K562 (cell line): Measurements from ENCODE around the gene LPIN1. TPM values are rescaled to one million over a fixed set of nuclear protein-coding genes. Genes with fewer than 3 reads are reported as not detected.
A peak's percentile ranks its signal among the peaks of the same experiment; 100 is the strongest.

Experiments
- ATAC-seq: fragments of 200-7000 bp; cut with Tn5 transposase; 3 replicates; pipeline ENCODE4 v1.9.1; 2020; ENCODE audit warnings: moderate library complexity
- BruUV-seq: library from RNA; stranded (reverse); fragments of 400-500 nt; replicated peaks from 2 replicates; lab custom pipeline; 2021; lab: Mats Ljungman, UMichigan
- CTCF ChIA-PET: fragments of 300-600 bp; formaldehyde crosslinking; extraction: SDS; loops from one replicate; lab custom pipeline; 2021; ENCODE audit warnings: low intra/inter-chr PET ratio; lab: Yijun Ruan, JAX
- POLR2A ChIA-PET: fragments of 300-600, 350-650 bp; sonication (Branson Sonifier 250); formaldehyde crosslinking; extraction: SDS; loops from one replicate; lab custom pipeline; 2021; ENCODE audit warnings: antibody characterized with exemption, inconsistent platforms; lab: Yijun Ruan, JAX
- DNase-seq, 4 experiments: peaks; one replicate each; pipeline versions ENCODE4 v3.0.0 to v3.0.0-alpha.2; 2011 to 2018; ENCODE audit warnings: low spot score in 3 of 4, mixed read lengths in 3 of 4; ENCODE audit errors: extremely low read depth in 1 of 4
- FAIRE-seq: peaks from 2 replicates; lab custom pipeline; 2011; peaks lifted over from hg19 to GRCh38; lab: Jason Lieb, UNC
- H2AFZ ChIP-seq: 2 replicates; pipeline ENCODE4 v1.6.0; 2011; ENCODE audit warnings: low read depth, low read length, control low read depth, inconsistent platforms
- H3K27ac ChIP-seq: fragments of 200-600 bp; 3 replicates; pipeline ENCODE4 v1.8.0; 2011; ENCODE audit warnings: low read depth, mild to moderate bottlenecking, control low read depth, inconsistent platforms, low read length, moderate library complexity, mixed read lengths; ENCODE audit errors: extremely low read depth
- H3K27me3 ChIP-seq, 2 experiments: fragments of 300-600 bp in 1 of 2; 2 replicates in 1 of 2; 3 replicates in 1 of 2; pipeline versions ENCODE4 v1.6.0 to v1.8.0; 2011; ENCODE audit warnings: inconsistent platforms in 2 of 2, low read length in 2 of 2, mild to moderate bottlenecking in 1 of 2, mixed read lengths in 1 of 2, moderate library complexity in 1 of 2; ENCODE audit not compliant: control insufficient read depth in 2 of 2, insufficient read depth in 2 of 2
- H3K36me3 ChIP-seq: fragments of 300-600 bp; 3 replicates; pipeline ENCODE4 v1.8.0; 2011; ENCODE audit warnings: mild to moderate bottlenecking, low read length, inconsistent platforms; ENCODE audit not compliant: control insufficient read depth, insufficient read depth
- H3K4me1 ChIP-seq, 2 experiments: fragments of 200-600 bp in 1 of 2; replicated peaks in 1 of 2; 2 replicates in 1 of 2; 3 replicates in 1 of 2; pipeline versions ENCODE4 v1.5.1 to v1.8.0; 2011; ENCODE audit warnings: inconsistent platforms in 2 of 2, low read length in 2 of 2, mild to moderate bottlenecking in 1 of 2, mixed read lengths in 1 of 2, moderate library complexity in 1 of 2; ENCODE audit not compliant: control insufficient read depth in 2 of 2, insufficient read depth in 2 of 2
- H3K4me2 ChIP-seq: 2 replicates; pipeline ENCODE4 v1.6.1; 2011; ENCODE audit warnings: low read length, control low read depth, inconsistent platforms, mixed read lengths; ENCODE audit not compliant: insufficient read depth
- H3K4me3 ChIP-seq: fragments of 200-600 bp; sonication (generic), shearing (Covaris generic); 2 replicates; pipeline ENCODE4 v1.5.1; 2016; ENCODE audit warnings: control low read depth, inconsistent platforms
- H3K79me2 ChIP-seq: fragments of 200-600 bp; 3 replicates; pipeline ENCODE4 v1.8.0; 2011; ENCODE audit warnings: low read length, inconsistent platforms; ENCODE audit not compliant: control insufficient read depth, insufficient read depth
- H3K9ac ChIP-seq, 2 experiments: 2 replicates each; pipeline versions ENCODE4 v1.6.0 to v1.6.1; 2011; ENCODE audit warnings: low read depth in 2 of 2, low read length in 2 of 2, control low read depth in 1 of 2, inconsistent platforms in 1 of 2, mild to moderate bottlenecking in 1 of 2, mixed read lengths in 1 of 2; ENCODE audit not compliant: insufficient read depth in 1 of 2
- H3K9me1 ChIP-seq: one replicate; pipeline ENCODE4 v1.6.0; 2011; ENCODE audit warnings: inconsistent platforms, mild to moderate bottlenecking, low read length, moderate library complexity; ENCODE audit not compliant: control insufficient read depth, insufficient read depth
- H3K9me3 ChIP-seq: replicated peaks from 2 replicates; pipeline ENCODE4 v1.5.1; 2011; ENCODE audit warnings: low read depth, low read length, inconsistent platforms; ENCODE audit not compliant: control insufficient read depth, insufficient read depth
- H4K20me1 ChIP-seq: replicated peaks from 2 replicates; pipeline ENCODE4 v1.6.1; 2011; ENCODE audit warnings: low read length, inconsistent platforms, mixed read lengths; ENCODE audit not compliant: control insufficient read depth, insufficient read depth
- ATF1 ChIP-seq, 2 experiments: fragments of 450-650 bp in 1 of 2; IDR thresholded peaks; 2 replicates each; pipeline ENCODE4 v1.6.1; 2016; ENCODE audit warnings: missing compliant biosample characterization in 1 of 2, missing genetic modification characterization in 1 of 2
- BMI1 ChIP-seq: fragments of 150-350 bp; IDR thresholded peaks from 2 replicates; pipeline ENCODE4 v1.6.1; 2014; ENCODE audit warnings: low read length
- CREB3L1 ChIP-seq: fragments of 450-650 bp; IDR thresholded peaks from 2 replicates; pipeline ENCODE4 v1.6.1; 2014; ENCODE audit warnings: low read depth, mild to moderate bottlenecking, moderate library complexity, borderline replicate concordance
- CREB5 ChIP-seq: fragments of 250-450 bp; sonication (Bioruptor Pico); IDR thresholded peaks from 2 replicates; pipeline ENCODE4 v1.5.0; 2020; ENCODE audit warnings: mild to moderate bottlenecking
- ELF2 ChIP-seq: fragments of 250-450 bp; sonication (Bioruptor Pico); IDR thresholded peaks from 2 replicates; pipeline ENCODE4 v1.5.0; 2021; ENCODE audit warnings: mild to moderate bottlenecking
- HDAC8 ChIP-seq: fragments of 450-650 bp; IDR thresholded peaks from 2 replicates; pipeline ENCODE4 v1.6.1; 2016; ENCODE audit warnings: mild to moderate bottlenecking, missing genetic modification characterization, moderate library complexity, missing compliant biosample characterization
- HMG20A ChIP-seq: fragments of 450-650 bp; formaldehyde crosslinking; conservative IDR thresholded peaks from 2 replicates; pipeline ENCODE4 v1.4.0; 2020; ENCODE audit warnings: mild to moderate bottlenecking, mixed read lengths
- HNRNPK ChIP-seq: fragments of 200-400 bp; formaldehyde crosslinking; IDR thresholded peaks from one replicate; pipeline ENCODE4 v1.6.1; 2018; ENCODE audit warnings: mild to moderate bottlenecking, low read depth, low read length; ENCODE audit not compliant: poor library complexity, severe bottlenecking
- IRF9 ChIP-seq: fragments of 450-650 bp; IDR thresholded peaks from 2 replicates; pipeline ENCODE4 v1.6.1; 2016; ENCODE audit warnings: missing biosample characterization, missing genetic modification characterization
- NFRKB ChIP-seq: fragments of 450-650 bp; IDR thresholded peaks from 2 replicates; pipeline ENCODE4 v1.6.1; 2016; ENCODE audit warnings: low read depth
- SMARCA4 ChIP-seq: fragments of 450-650 bp; IDR thresholded peaks from 2 replicates; pipeline ENCODE4 v1.6.1; 2016
- SMARCC2 ChIP-seq: fragments of 450-650 bp; IDR thresholded peaks from 2 replicates; pipeline ENCODE4 v1.6.1; 2017; ENCODE audit warnings: antibody characterized with exemption, moderate library complexity, mild to moderate bottlenecking, low read depth
- SMARCE1 ChIP-seq: fragments of 450-650 bp; IDR thresholded peaks from 2 replicates; pipeline ENCODE4 v1.7.1; 2016; ENCODE audit warnings: mild to moderate bottlenecking
- SPI1 ChIP-seq: IDR thresholded peaks from 2 replicates; pipeline ENCODE4 v1.6.1; 2011; ENCODE audit warnings: low read depth, low read length, control low read depth, borderline replicate concordance
- TARDBP ChIP-seq: fragments of 450-650 bp; IDR thresholded peaks from 2 replicates; pipeline ENCODE4 v1.6.1; 2016
- ZNF184 ChIP-seq: sonication (generic); formaldehyde crosslinking; IDR thresholded peaks from 2 replicates; pipeline ENCODE4 v1.5.0; 2020; ENCODE audit warnings: missing genetic modification reagents
- ZNF263 ChIP-seq: sonication (generic); formaldehyde crosslinking; IDR thresholded peaks from 2 replicates; pipeline ENCODE4 v1.8.0; 2022; ENCODE audit warnings: mild to moderate bottlenecking, missing genetic modification reagents, borderline replicate concordance
- ZNF445 ChIP-seq: fragments of 250-450 bp; sonication (Bioruptor Pico); IDR thresholded peaks from 2 replicates; pipeline ENCODE4 v1.4.0; 2020; ENCODE audit warnings: low read depth, mild to moderate bottlenecking, moderate library complexity
- ZNF668 ChIP-seq: fragments of 250-450 bp; sonication (Bioruptor Pico); IDR thresholded peaks from 2 replicates; pipeline ENCODE4 v1.8.0; 2022; ENCODE audit warnings: mild to moderate bottlenecking, inconsistent platforms
- WGBS: fragments of 100-300 bp; shearing (Covaris generic); methylation state at CpG from one replicate; pipeline ENCODE4 v1.1.6; 2016; ENCODE audit warnings: low coverage, mixed read lengths; ENCODE audit not compliant: insufficient coverage; ENCODE audit errors: missing lambda C conversion rate; 5-methylcytosine and 5-hydroxymethylcytosine counted together
- in situ Hi-C: fragments of 300-500 bp; cut with MboI; formaldehyde crosslinking; loops from 4 replicates; pipeline ENCODE4 v1.15.0; 2018; ENCODE audit warnings: inconsistent platforms, mixed read lengths
- intact Hi-C: fragments of 100-400 bp; cut with micrococcal nuclease; formaldehyde crosslinking; loops from 2 replicates; pipeline ENCODE4 v1.14.2; 2022
- polyA plus RNA-seq, 8 experiments: library from polyadenylated mRNA; depleted of rRNA in 4 of 8; stranded (reverse) in 5 of 8; unstranded in 3 of 8; fragments of >200 nt; fragmentation: Nextera tagmentation in 2 of 8; fragmentation: Illumina TruSeq in 1 of 8; extraction: Ambion mirVana in 2 of 8; extraction: Trizol in 1 of 8; gene quantifications; 2 replicates each; pipeline versions ENCODE4 v1.2.1 to v1.2.3, GENCODE V29; 2011 to 2014; ENCODE audit warnings: inconsistent platforms in 1 of 8, missing spikeins in 1 of 8
- total RNA-seq, 7 experiments: library from RNA; depleted of rRNA in 6 of 7; stranded (reverse); fragments of >200 nt in 6 of 7; fragmentation: Illumina TruSeq in 2 of 7; extraction: Trizol in 2 of 7; gene quantifications; 2 replicates each; pipeline versions ENCODE4 v1.2.1 to v1.2.3, GENCODE V29; 2011 to 2021; ENCODE audit warnings: low replicate concordance in 1 of 7

LPIN1 gene
- total and polyA plus RNA-seq, 9 of the 15 experiments (the other 6 are each of a cell fraction or from before 2014, with no cell fraction given), result 9.2 to 84.0 (median 27.8) TPM

GRCh38 chr2:11745613-11746375 is 638 bp upstream of the LPIN1 start:
- in situ Hi-C loops (no loop called here), intact Hi-C loops (loop anchor here (2.0 kb wide), 3 partner anchors 21 to 57 kb away; no protein-coding TSS in a partner anchor)
- Histone ChIP-seq H3K9me3 (peaks cover 5% of the 10 kb centered on the region; the same call in 1 of the 2 replicates), H3K4me2 (peak overlapping the region; percentile 87), H3K36me3 (peaks cover 2% of the 10 kb centered on the region; the same call in 2 of the 3 replicates), H4K20me1 (peaks cover 16% of the 10 kb centered on the region), H3K9ac (peak overlapping the region; percentile 71 to 86), H3K4me3 (peak overlapping the region; percentile 27), H3K79me2 (peaks cover 43% of the 10 kb centered on the region), H2AFZ (peak overlapping the region; percentile 93), H3K27me3 (no peaks in the 10 kb centered on the region), H3K4me1 (peaks cover 69 to 76% of the 10 kb centered on the region in 2 experiments; a peak in 4 of 5 replicates), H3K27ac (peak overlapping the region; percentile 86), H3K9me1 (no peaks in the 10 kb centered on the region)
- 34% methylated on average over 27 of the region's 27 CpGs for WGBS
- no peak for DNase-seq
- BruUV-seq, result no TSS peak
- ChIA-PET CTCF (interaction anchor here (1.3 kb wide), 2 partner anchors 53 to 57 kb away, joined by 3 read pairs; no protein-coding TSS in a partner anchor), POLR2A (interaction anchor here (0.6 to 1.6 kb wide), 4 partner anchors 9 to 280 kb away, joined by 3 to 4 read pairs (median 4); no protein-coding TSS in a partner anchor)
- ATAC-seq, result no peak
- no peak for FAIRE-seq
- TF ChIP-seq ZNF668 (CRISPR knock-in tag), result no peak
- no peak for TF ChIP-seq SPI1
- no peak for TF ChIP-seq IRF9
- peak; percentile 43; the same call in 1 of the 2 replicates for TF ChIP-seq SMARCA4
- no peak for TF ChIP-seq HMG20A (CRISPR knock-in tag)
- TF ChIP-seq HDAC8 (tag), result no peak
- TF ChIP-seq ELF2, result no peak
- 0 out of 2 replicates have a peak, but pooled peaks have one; percentile 16 for TF ChIP-seq SMARCE1
- no peak for TF ChIP-seq ZNF184 (CRISPR knock-in tag)
- TF ChIP-seq ZNF445 (CRISPR knock-in tag), result no peak
- no peak for TF ChIP-seq ZNF263 (CRISPR knock-in tag)
- 0 out of 2 replicates have a peak, but pooled peaks have one; percentile 46 for TF ChIP-seq NFRKB
- TF ChIP-seq TARDBP, result no peak
- TF ChIP-seq ATF1 (CRISPR knock-in tag; IDR thresholded peaks at IDR 0.05), result no peak
- no peak for TF ChIP-seq ATF1 (tag; IDR thresholded peaks at IDR 0.05)
- no peak for TF ChIP-seq CREB3L1
- no peak for TF ChIP-seq HNRNPK
- TF ChIP-seq BMI1, result no peak
- no peak for TF ChIP-seq CREB5 (CRISPR knock-in tag)
- TF ChIP-seq SMARCC2, result no peak
